C4-2B (cell line): ENCODE data around the gene MBD6.

ENCODE experiments used
- H3K27ac ChIP-seq: fragments of 450-650 bp; 2 replicates; pipeline ENCODE4 v1.5.1; 2017
- ZFX ChIP-seq: fragments of 450-650 bp; IDR thresholded peaks from 2 replicates; pipeline ENCODE4 v1.6.1; 2017
- TF ChIP-seq, protein P1 (sequence below): fragments of 450-650 bp; conservative IDR thresholded peaks from 2 replicates; pipeline ENCODE4 v1.5.1; 2017; ENCODE audit warnings: mild to moderate bottlenecking

The MBD6 gene

DNA sequence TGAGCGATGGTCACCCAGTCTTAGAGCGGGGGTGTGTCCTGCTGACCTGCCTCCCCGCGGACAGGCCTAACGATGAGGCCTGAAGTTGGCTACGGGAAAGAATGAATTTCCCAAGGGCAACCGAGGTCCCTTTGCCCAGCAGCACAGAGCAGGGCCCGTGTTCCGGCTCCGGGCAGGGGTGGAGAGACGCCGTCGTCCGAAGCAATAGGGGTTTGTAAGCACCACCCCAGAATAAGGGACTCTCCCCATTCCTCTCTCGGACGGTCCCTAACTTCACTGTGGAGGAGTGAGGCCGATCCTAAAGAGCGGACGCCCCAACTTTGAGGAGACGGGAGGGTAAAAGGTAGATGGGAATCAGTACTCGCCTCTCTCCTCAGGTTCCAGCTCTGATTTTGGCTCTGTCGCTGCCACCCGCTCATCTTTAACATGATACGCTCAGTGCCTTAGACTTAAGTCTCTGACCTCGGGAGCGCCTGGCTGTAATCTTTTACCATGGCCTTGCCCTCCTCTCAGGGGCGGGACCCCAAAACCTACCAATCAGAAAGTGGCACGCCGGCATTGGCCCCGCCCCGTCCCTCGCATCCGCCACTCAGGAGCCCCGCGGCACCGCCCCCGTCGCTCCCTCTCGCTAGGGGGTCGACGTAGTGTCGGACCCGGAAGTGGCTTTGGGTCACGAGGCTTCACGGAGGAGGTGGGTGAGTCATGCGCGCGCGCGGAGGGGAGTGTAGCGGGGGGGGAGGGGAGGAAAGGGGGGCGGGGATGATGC lies 2.4 kb upstream of the MBD6 start, which contains the start of gene DDIT3:
DDIT3 (minus strand) TSS at position 462 of the 766 bp plus-strand sequence. CDS start 3,108 bp downstream, outside the sequence.
- H3K27ac ChIP-seq, result peak within 1 kb of the TSS; percentile 88
- TF ChIP-seq, protein P1, sequence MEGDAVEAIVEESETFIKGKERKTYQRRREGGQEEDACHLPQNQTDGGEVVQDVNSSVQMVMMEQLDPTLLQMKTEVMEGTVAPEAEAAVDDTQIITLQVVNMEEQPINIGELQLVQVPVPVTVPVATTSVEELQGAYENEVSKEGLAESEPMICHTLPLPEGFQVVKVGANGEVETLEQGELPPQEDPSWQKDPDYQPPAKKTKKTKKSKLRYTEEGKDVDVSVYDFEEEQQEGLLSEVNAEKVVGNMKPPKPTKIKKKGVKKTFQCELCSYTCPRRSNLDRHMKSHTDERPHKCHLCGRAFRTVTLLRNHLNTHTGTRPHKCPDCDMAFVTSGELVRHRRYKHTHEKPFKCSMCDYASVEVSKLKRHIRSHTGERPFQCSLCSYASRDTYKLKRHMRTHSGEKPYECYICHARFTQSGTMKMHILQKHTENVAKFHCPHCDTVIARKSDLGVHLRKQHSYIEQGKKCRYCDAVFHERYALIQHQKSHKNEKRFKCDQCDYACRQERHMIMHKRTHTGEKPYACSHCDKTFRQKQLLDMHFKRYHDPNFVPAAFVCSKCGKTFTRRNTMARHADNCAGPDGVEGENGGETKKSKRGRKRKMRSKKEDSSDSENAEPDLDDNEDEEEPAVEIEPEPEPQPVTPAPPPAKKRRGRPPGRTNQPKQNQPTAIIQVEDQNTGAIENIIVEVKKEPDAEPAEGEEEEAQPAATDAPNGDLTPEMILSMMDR, result no peak
- TF ChIP-seq ZFX, result peak; percentile 56; the same call in 1 of the 2 replicates

- no peak for TF ChIP-seq ZFX
- TF ChIP-seq, protein P1, result no peak
- H3K27ac ChIP-seq, result peak overlapping the region; percentile 88
Observed at GRCh38 chr12:57521525-57522010, 1.1 kb upstream of the MBD6 start.

- TF ChIP-seq ZFX, result no peak
- TF ChIP-seq, protein P1, result no peak
Observed at GRCh38 chr12:57522887-57523705, 472 bp downstream of the MBD6 start.

DNA sequence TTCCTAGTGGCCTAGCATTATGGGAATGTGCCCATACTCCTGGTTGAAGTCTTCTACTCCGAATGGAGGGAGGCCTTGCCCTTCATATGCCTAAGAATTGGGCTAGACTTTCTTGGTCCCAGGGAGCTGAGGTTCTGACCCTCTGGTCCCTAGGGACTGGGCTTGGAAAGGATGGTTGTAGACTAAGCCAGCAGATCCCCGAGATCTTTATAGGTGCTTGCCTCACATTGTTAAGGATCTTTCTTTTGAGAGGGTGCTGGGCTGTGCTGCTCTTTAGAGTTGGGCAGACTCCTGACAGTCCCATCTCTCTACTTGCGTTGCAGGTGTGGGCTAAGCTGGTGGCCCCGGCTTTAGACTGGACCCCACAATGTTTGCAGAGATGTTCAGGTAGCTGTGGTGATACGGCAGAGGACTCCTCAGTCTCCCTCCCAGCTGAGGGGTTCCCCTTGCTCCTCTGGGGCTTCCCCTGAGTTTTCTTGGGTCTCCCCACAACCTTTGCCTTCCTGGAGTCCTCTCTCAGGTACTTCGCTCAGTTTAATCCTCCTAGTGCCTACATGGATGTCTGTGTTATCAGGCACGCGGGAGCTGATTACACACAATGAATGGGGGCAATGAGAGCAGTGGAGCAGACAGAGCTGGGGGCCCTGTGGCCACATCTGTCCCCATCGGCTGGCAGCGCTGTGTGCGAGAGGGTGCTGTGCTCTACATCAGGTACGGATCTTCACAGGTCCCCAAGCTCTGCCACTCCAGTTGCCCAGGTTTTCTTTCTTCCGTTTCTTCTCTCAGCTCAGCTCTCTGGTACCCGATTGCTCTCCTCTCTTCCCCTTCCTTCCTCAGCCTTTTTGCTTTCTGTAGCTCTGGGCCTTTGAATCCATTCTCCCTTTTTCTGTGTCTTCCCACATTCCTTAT lies 1.3 kb downstream of the MBD6 start:
- peak overlapping the region; percentile 88 for H3K27ac ChIP-seq
- TF ChIP-seq, protein P1, result no peak
- TF ChIP-seq ZFX, result 0 out of 2 replicates have a peak, but pooled peaks have one; percentile 15

More at GRCh38 chr12:57522887-57523705, 472 bp downstream of the MBD6 start:
- H3K27ac ChIP-seq, result peak overlapping the region; percentile 88

DNA sequence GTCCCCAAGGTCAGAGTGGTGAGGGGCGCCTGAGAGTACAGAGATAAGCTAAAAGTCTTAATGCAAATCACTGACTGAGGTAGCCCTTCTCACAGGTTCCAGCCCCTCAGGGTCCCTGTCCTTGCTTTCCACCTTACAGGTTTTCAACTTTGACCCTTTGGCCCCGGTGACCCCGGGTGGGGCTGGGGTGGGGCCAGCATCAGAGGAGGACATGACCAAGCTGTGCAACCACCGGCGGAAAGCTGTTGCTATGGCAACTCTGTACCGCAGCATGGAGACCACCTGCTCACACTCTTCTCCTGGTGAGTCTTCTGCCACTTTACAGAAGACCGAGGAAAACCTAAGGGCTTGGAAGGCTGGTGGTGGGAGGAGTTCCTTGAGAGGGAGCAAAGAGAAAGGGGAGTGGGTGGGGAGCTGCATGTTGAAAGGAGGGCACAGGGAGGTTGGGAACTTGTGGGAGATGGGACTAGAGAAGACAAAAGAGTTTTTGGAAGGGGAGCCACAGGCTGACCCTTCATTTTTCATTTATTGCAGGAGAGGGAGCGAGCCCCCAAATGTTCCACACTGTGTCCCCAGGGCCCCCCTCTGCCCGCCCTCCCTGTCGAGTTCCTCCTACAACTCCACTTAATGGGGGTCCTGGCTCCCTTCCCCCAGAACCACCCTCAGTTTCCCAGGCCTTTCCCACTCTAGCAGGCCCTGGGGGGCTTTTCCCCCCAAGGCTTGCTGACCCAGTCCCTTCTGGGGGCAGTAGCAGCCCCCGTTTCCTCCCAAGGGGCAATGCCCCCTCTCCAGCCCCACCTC lies 2.4 kb downstream of the MBD6 start:
- TF ChIP-seq, protein P1, result no peak
- TF ChIP-seq ZFX, result no peak
- H3K27ac ChIP-seq, result peak overlapping the region; percentile 88; the same call in 1 of the 2 replicates
